Measurements from ENCODE around the gene GLDC.

DNA sequence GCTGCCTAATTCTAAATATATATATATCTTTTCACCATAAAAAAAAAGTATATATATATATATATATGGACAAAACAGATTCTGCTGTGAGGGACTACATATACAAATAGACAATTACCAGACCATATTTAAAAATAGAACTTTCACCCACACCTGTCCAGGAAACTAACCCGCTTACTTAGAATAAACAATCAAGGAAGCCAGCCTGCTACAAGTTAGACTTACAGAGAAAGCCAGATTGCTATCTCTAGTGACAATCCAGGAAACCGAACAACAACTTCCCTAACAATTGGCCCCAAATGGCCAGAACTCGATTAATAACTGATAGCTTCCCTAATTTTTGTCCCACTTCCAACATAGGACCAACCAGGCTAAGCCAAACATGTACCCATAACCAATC is 5.9 kb downstream of the GLDC start:
- TF ChIP-seq, protein P1, sequence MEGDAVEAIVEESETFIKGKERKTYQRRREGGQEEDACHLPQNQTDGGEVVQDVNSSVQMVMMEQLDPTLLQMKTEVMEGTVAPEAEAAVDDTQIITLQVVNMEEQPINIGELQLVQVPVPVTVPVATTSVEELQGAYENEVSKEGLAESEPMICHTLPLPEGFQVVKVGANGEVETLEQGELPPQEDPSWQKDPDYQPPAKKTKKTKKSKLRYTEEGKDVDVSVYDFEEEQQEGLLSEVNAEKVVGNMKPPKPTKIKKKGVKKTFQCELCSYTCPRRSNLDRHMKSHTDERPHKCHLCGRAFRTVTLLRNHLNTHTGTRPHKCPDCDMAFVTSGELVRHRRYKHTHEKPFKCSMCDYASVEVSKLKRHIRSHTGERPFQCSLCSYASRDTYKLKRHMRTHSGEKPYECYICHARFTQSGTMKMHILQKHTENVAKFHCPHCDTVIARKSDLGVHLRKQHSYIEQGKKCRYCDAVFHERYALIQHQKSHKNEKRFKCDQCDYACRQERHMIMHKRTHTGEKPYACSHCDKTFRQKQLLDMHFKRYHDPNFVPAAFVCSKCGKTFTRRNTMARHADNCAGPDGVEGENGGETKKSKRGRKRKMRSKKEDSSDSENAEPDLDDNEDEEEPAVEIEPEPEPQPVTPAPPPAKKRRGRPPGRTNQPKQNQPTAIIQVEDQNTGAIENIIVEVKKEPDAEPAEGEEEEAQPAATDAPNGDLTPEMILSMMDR (IDR thresholded peaks at IDR 0.05), result no peak
- no peak for TF ChIP-seq POLR2A (IDR thresholded peaks at IDR 0.05)

Data from tibial nerve (tissue), 3 donors.